DND-41 (cell line): ENCODE measurements around the gene KNDC1.

Source experiments
- ATAC-seq: fragments of 200-7000 bp; cut with Tn5 transposase; 3 replicates; pipeline ENCODE4 v1.9.1; 2021; ENCODE audit warnings: low read depth; ENCODE audit not compliant: insufficient read depth
- DNase-seq: peaks from one replicate; pipeline ENCODE4 v3.0.0-alpha.2; 2020
- H2AFZ ChIP-seq: 2 replicates; pipeline ENCODE4 v1.6.0; 2012; ENCODE audit warnings: low read depth, low read length
- H3K27ac ChIP-seq: 2 replicates; pipeline ENCODE4 v1.5.1; 2012; ENCODE audit warnings: low read length, inconsistent platforms
- H3K27me3 ChIP-seq: fragments of 200-600 bp; sonication (generic); 2 replicates; pipeline ENCODE4 v1.6.0; 2012; ENCODE audit warnings: low read length, mild to moderate bottlenecking, inconsistent platforms; ENCODE audit not compliant: insufficient read depth, poor library complexity
- H3K36me3 ChIP-seq: 2 replicates; pipeline ENCODE4 v1.5.1; 2012; ENCODE audit warnings: low read length, inconsistent platforms; ENCODE audit not compliant: insufficient read depth
- H3K4me1 ChIP-seq: 2 replicates; pipeline ENCODE4 v1.5.1; 2012; ENCODE audit warnings: mild to moderate bottlenecking, low read length; ENCODE audit not compliant: insufficient read depth
- H3K4me2 ChIP-seq: 2 replicates; pipeline ENCODE4 v1.6.0; 2012; ENCODE audit warnings: mild to moderate bottlenecking, moderate library complexity, low read length, inconsistent platforms; ENCODE audit not compliant: insufficient read depth
- H3K4me3 ChIP-seq, 2 experiments: fragments of 200-600 bp in 1 of 2; shearing (Covaris generic) in 1 of 2; 2 replicates each; pipeline ENCODE4 v1.5.1; 2012 to 2016; ENCODE audit warnings: inconsistent platforms in 2 of 2, low read length in 2 of 2, mild to moderate bottlenecking in 2 of 2, low read depth in 1 of 2, moderate library complexity in 1 of 2
- H3K79me2 ChIP-seq: 2 replicates; pipeline ENCODE4 v1.6.0; 2012; ENCODE audit warnings: low read length, inconsistent platforms; ENCODE audit not compliant: insufficient read depth
- H3K9ac ChIP-seq: 2 replicates; pipeline ENCODE4 v1.6.0; 2012; ENCODE audit warnings: low read depth, mild to moderate bottlenecking, inconsistent platforms, low read length, moderate library complexity
- H3K9me3 ChIP-seq: 2 replicates; pipeline ENCODE4 v1.5.1; 2012; ENCODE audit warnings: low read length, moderate library complexity, mild to moderate bottlenecking, inconsistent platforms; ENCODE audit not compliant: insufficient read depth, severe bottlenecking
- H4K20me1 ChIP-seq: 2 replicates; pipeline ENCODE4 v1.6.0; 2012; ENCODE audit warnings: low read length; ENCODE audit not compliant: insufficient read depth
- EZH2 ChIP-seq: IDR thresholded peaks from 3 replicates; pipeline ENCODE4 v1.6.1; 2012; ENCODE audit warnings: borderline replicate concordance, low read depth, mild to moderate bottlenecking, moderate library complexity, low read length, inconsistent platforms; ENCODE audit not compliant: severe bottlenecking
- TF ChIP-seq, protein P1 (sequence below): IDR thresholded peaks from 2 replicates; pipeline ENCODE4 v1.5.1; 2012; ENCODE audit warnings: borderline replicate concordance, low read length, moderate library complexity, mild to moderate bottlenecking; ENCODE audit not compliant: poor library complexity, severe bottlenecking; ENCODE audit errors: extremely low read depth

The KNDC1 gene

GRCh38 chr10:133258066-133258817 lies 98.2 kb downstream of the KNDC1 start:
- DNase-seq (peak; percentile 38), ATAC-seq (no peak; the same call in 2 of the 3 replicates)
- Histone ChIP-seq H3K27ac (peak overlapping the region; percentile 41), H3K27me3 (no peaks in the 10 kb centered on the region), H3K9ac (peak overlapping the region; percentile 32), H4K20me1 (peaks cover 34% of the 10 kb centered on the region), H3K4me3 (0 out of 4 replicates have a peak overlapping the region, but pooled peaks of 1 of the 2 experiments have one; percentile 14), H3K79me2 (no peaks in the 10 kb centered on the region), H3K4me2 (peak overlapping the region; percentile 45), H3K4me1 (peaks cover 34% of the 10 kb centered on the region), H2AFZ (no peak overlapping the region), H3K36me3 (no peaks in the 10 kb centered on the region), H3K9me3 (no peaks in the 10 kb centered on the region)
- TF ChIP-seq, protein P1, sequence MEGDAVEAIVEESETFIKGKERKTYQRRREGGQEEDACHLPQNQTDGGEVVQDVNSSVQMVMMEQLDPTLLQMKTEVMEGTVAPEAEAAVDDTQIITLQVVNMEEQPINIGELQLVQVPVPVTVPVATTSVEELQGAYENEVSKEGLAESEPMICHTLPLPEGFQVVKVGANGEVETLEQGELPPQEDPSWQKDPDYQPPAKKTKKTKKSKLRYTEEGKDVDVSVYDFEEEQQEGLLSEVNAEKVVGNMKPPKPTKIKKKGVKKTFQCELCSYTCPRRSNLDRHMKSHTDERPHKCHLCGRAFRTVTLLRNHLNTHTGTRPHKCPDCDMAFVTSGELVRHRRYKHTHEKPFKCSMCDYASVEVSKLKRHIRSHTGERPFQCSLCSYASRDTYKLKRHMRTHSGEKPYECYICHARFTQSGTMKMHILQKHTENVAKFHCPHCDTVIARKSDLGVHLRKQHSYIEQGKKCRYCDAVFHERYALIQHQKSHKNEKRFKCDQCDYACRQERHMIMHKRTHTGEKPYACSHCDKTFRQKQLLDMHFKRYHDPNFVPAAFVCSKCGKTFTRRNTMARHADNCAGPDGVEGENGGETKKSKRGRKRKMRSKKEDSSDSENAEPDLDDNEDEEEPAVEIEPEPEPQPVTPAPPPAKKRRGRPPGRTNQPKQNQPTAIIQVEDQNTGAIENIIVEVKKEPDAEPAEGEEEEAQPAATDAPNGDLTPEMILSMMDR = no peak
- TF ChIP-seq EZH2 = no peak

DNA sequence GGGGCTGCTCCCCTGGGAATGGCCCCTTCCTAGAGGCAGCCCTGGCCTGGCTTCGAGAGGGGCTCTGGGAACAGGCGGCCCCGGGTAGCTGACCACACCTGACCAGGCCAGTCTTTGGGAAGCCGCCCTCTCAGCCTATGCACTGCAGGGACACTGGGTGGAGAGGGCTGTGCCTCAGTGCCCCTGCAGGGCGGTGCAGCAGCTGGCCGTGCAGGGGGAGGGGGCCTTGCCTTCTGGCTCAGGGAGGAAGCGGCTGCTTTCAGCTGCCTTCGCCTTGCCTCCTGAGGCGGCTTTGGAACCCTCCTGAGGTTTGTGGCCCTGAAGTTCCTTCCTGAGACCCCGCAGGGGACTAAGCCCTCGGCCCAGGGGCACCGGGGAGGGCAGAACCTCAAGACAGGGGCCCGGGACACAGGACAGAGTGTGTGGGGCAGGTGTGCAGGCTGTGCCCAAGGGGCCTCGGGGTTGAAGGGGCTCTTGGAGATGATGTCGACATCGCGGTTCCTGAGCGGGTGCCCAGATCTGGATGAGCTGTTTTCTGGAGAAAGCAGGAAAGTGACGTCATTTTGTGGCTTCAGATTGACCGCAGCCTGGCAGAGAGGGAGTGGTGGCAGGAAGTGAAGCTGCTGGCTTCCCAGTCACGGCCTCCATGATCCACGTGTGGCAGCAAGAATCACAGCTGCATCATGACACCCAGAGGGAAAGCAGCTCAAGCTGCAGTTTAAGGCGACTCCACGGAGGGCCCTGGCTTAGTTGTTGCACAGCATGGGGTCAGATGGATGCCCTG lies 99.0 kb downstream of the KNDC1 start:
- 0 out of 4 replicates have a peak overlapping the region, but pooled peaks of 1 of the 2 experiments have one; percentile 14 for H3K4me3 ChIP-seq
- peaks cover 34% of the 10 kb centered on the region for H3K4me1 ChIP-seq
- H3K79me2 ChIP-seq = no peaks in the 10 kb centered on the region
- TF ChIP-seq, protein P1 = peak; percentile 48
- TF ChIP-seq EZH2 = no peak
- H3K9ac ChIP-seq = peak overlapping the region; percentile 32
- peak overlapping the region; percentile 41 for H3K27ac ChIP-seq
- peak overlapping the region; percentile 45 for H3K4me2 ChIP-seq
- peak; percentile 84 for ATAC-seq
- H3K36me3 ChIP-seq = no peaks in the 10 kb centered on the region
- H3K9me3 ChIP-seq = no peaks in the 10 kb centered on the region
- H4K20me1 ChIP-seq = peaks cover 34% of the 10 kb centered on the region
- peak; percentile 93 for DNase-seq
- H2AFZ ChIP-seq = no peak overlapping the region
- H3K27me3 ChIP-seq = no peaks in the 10 kb centered on the region

GRCh38 chr10:133259602-133259989 lies 99.6 kb downstream of the KNDC1 start:
- DNase-seq = no peak
- TF ChIP-seq, protein P1 = no peak
- TF ChIP-seq EZH2 = no peak
- H2AFZ ChIP-seq = no peak overlapping the region

More at GRCh38 chr10:133259602-133259989, 99.6 kb downstream of the KNDC1 start:
- Histone ChIP-seq H3K9ac (peak overlapping the region; percentile 3; the same call in 1 of the 2 replicates), H3K4me1 (peaks cover 34% of the 10 kb centered on the region), H3K79me2 (no peaks in the 10 kb centered on the region), H3K27ac (peak overlapping the region; percentile 41), H3K36me3 (no peaks in the 10 kb centered on the region), H4K20me1 (peaks cover 38% of the 10 kb centered on the region), H3K4me2 (peak overlapping the region; percentile 31), H3K9me3 (no peaks in the 10 kb centered on the region), H3K4me3 (no peak overlapping the region), H3K27me3 (no peaks in the 10 kb centered on the region)
- ATAC-seq = peak; percentile 3; the same call in 2 of the 3 replicates
